HCT116 (cell line): ENCODE measurements around the gene RILPL1. TPM values are rescaled to one million over a fixed set of nuclear protein-coding genes. Genes with fewer than 3 reads are reported as not detected.
A peak's percentile ranks its signal among the peaks of the same experiment; 100 is the strongest.

Source experiments
- ATAC-seq: fragments of 200-7000 bp; cut with Tn5 transposase; 2 replicates; pipeline ENCODE4 v1.9.1; 2020; ENCODE audit warnings: mild to moderate bottlenecking, moderate library complexity
- BruUV-seq: library from RNA; stranded (reverse); fragments of 400-500 nt; replicated peaks from 2 replicates; lab custom pipeline; 2021; lab: Mats Ljungman, UMichigan
- CTCF ChIA-PET: fragments of 300-600 bp; sonication (Branson Sonifier 250); formaldehyde crosslinking; loops from one replicate; lab custom pipeline; 2021; ENCODE audit warnings: antibody characterized with exemption; lab: Charles Lee
- POLR2A ChIA-PET: fragments of 300-600, 350-600 bp; sonication (Branson Sonifier 250); formaldehyde crosslinking; loops from one replicate; lab custom pipeline; 2021; ENCODE audit warnings: antibody characterized with exemption; lab: Charles Lee
- RAD21 ChIA-PET, 2 experiments: fragments of 300-600 bp; sonication (Branson Sonifier 250); formaldehyde crosslinking; loops; one replicate each; lab custom pipeline; 2023; ENCODE audit warnings: low total read pairs in 2 of 2; ENCODE audit not compliant: uncharacterized antibody in 2 of 2, unreplicated experiment in 2 of 2, low non-redundant PET in 1 of 2; lab: Charles Lee
- DNase-seq: peaks from one replicate; pipeline ENCODE4 v3.0.0-alpha.2; 2010; ENCODE audit warnings: low read depth, low spot score
- H2AFZ ChIP-seq: fragments of 200-600 bp; shearing (Covaris generic), sonication (generic); 2 replicates; pipeline ENCODE4 v1.6.1; 2017; ENCODE audit warnings: low read depth, mixed run types, mixed read lengths, antibody characterized with exemption, low read length; ENCODE audit not compliant: poor library complexity, severe bottlenecking
- H3K27ac ChIP-seq: 2 replicates; pipeline ENCODE4 v1.5.1; 2012; ENCODE audit warnings: low read depth, low read length
- H3K27me3 ChIP-seq: fragments of 200-600 bp; sonication (generic); 2 replicates; pipeline ENCODE4 v1.6.1; 2016; ENCODE audit warnings: mixed run types, low read length, mixed read lengths; ENCODE audit not compliant: insufficient read depth
- H3K36me3 ChIP-seq, 2 experiments: fragments of 200-500 bp in 1 of 2; fragments of 200-600 bp in 1 of 2; sonication (Bioruptor generic) in 1 of 2; sonication (generic) in 1 of 2; 2 replicates each; pipeline versions ENCODE4 v1.5.1 to v1.6.1; 2014 to 2016; ENCODE audit warnings: low read length in 2 of 2, inconsistent platforms in 1 of 2, mixed read lengths in 1 of 2, mixed run types in 1 of 2; ENCODE audit not compliant: insufficient read depth in 2 of 2, control insufficient read depth in 1 of 2
- H3K4me1 ChIP-seq, 2 experiments: fragments of 200-600 bp in 1 of 2; sonication (generic) in 1 of 2; 2 replicates each; pipeline versions ENCODE4 v1.5.1 to v1.6.1; 2012 to 2017; ENCODE audit warnings: low read length in 2 of 2, inconsistent platforms in 1 of 2, mild to moderate bottlenecking in 1 of 2, mixed read lengths in 1 of 2, mixed run types in 1 of 2, moderate library complexity in 1 of 2; ENCODE audit not compliant: insufficient read depth in 2 of 2, control insufficient read depth in 1 of 2
- H3K4me2 ChIP-seq: fragments of 200-600 bp; sonication (generic); 2 replicates; pipeline ENCODE4 v1.6.1; 2017; ENCODE audit warnings: mixed run types, low read length, mixed read lengths
- H3K4me3 ChIP-seq, 2 experiments: fragments of 200-600 bp in 1 of 2; sonication (generic) in 1 of 2; replicated peaks in 1 of 2; 2 replicates each; pipeline ENCODE4 v1.5.1; 2011 to 2016; ENCODE audit warnings: low read length in 2 of 2, control low read depth in 1 of 2, low read depth in 1 of 2, mild to moderate bottlenecking in 1 of 2, mixed read lengths in 1 of 2, mixed run types in 1 of 2
- H3K79me2 ChIP-seq: fragments of 200-600 bp; sonication (generic); 2 replicates; pipeline ENCODE4 v1.6.1; 2017; ENCODE audit warnings: mild to moderate bottlenecking, mixed run types, low read length, moderate library complexity, mixed read lengths; ENCODE audit not compliant: insufficient read depth
- H3K9ac ChIP-seq: fragments of 200-600 bp; sonication (generic); 2 replicates; pipeline ENCODE4 v1.6.1; 2016; ENCODE audit warnings: low read length, mixed read lengths
- H3K9me2 ChIP-seq: fragments of 200-600 bp; sonication (generic), shearing (Covaris generic); 2 replicates; pipeline ENCODE4 v1.6.1; 2017; ENCODE audit warnings: mixed run types, mild to moderate bottlenecking, moderate library complexity; ENCODE audit not compliant: insufficient read depth
- H3K9me3 ChIP-seq, 2 experiments: fragments of 200-500 bp in 1 of 2; fragments of 200-600 bp in 1 of 2; sonication (Bioruptor generic) in 1 of 2; sonication (generic) in 1 of 2; 2 replicates each; pipeline ENCODE4 v1.6.1; 2014 to 2017; ENCODE audit warnings: low read length in 2 of 2, mixed read lengths in 2 of 2, inconsistent platforms in 1 of 2, low read depth in 1 of 2, mild to moderate bottlenecking in 1 of 2, mixed run types in 1 of 2, moderate library complexity in 1 of 2; ENCODE audit not compliant: control insufficient read depth in 1 of 2, insufficient read depth in 1 of 2
- H4K20me1 ChIP-seq: fragments of 200-600 bp; sonication (generic), shearing (Covaris generic); 2 replicates; pipeline ENCODE4 v1.6.1; 2017; ENCODE audit warnings: mixed run types, mild to moderate bottlenecking, moderate library complexity; ENCODE audit not compliant: insufficient read depth
- CBX3 ChIP-seq: IDR thresholded peaks from 2 replicates; pipeline ENCODE4 v1.6.1; 2012; ENCODE audit warnings: low read depth
- CEBPB ChIP-seq: IDR thresholded peaks from 2 replicates; pipeline ENCODE4 v1.6.1; 2012; ENCODE audit warnings: low read depth
- EGR1 ChIP-seq: IDR thresholded peaks from 2 replicates; pipeline ENCODE4 v1.6.1; 2012; ENCODE audit warnings: low read depth
- ELF1 ChIP-seq: IDR thresholded peaks from 2 replicates; pipeline ENCODE4 v1.6.1; 2012; ENCODE audit warnings: low read depth, borderline replicate concordance
- FOSL1 ChIP-seq: IDR thresholded peaks from 2 replicates; pipeline ENCODE4 v1.6.1; 2012; ENCODE audit warnings: low read depth
- JUND ChIP-seq: IDR thresholded peaks from 2 replicates; pipeline ENCODE4 v1.6.1; 2012
- POLR2A ChIP-seq: IDR thresholded peaks from 2 replicates; pipeline ENCODE4 v1.7.0; 2011; ENCODE audit warnings: borderline replicate concordance; ENCODE audit not compliant: insufficient read depth, insufficient read length; ENCODE audit errors: extremely low read depth
- POLR2AphosphoS5 ChIP-seq: IDR thresholded peaks from 2 replicates; pipeline ENCODE4 v1.6.1; 2011; ENCODE audit warnings: mild to moderate bottlenecking, low read depth, low read length, moderate library complexity
- RAD21 ChIP-seq: IDR thresholded peaks from 2 replicates; pipeline ENCODE4 v1.6.1; 2012; ENCODE audit warnings: low read depth, mild to moderate bottlenecking
- REST ChIP-seq: IDR thresholded peaks from 2 replicates; pipeline ENCODE4 v1.6.1; 2012; ENCODE audit warnings: low read depth
- ZBTB33 ChIP-seq: IDR thresholded peaks from 2 replicates; pipeline ENCODE4 v1.6.1; 2011; ENCODE audit warnings: mild to moderate bottlenecking, low read length, moderate library complexity; ENCODE audit not compliant: insufficient replicate concordance; ENCODE audit errors: extremely low read depth
- intact Hi-C: fragments of 100-400 bp; cut with micrococcal nuclease; formaldehyde crosslinking; loops from 2 replicates; pipeline ENCODE4 v1.10.0; 2022
- total RNA-seq: library from RNA; stranded (reverse); gene quantifications from one replicate; pipeline ENCODE4 v1.2.1, GENCODE V29; 2021; ENCODE audit not compliant: unreplicated experiment
- TF ChIP-seq, protein P1 (sequence below), 3 experiments: fragments of 200-600 bp in 1 of 3; sonication (generic) in 1 of 3; IDR thresholded peaks in 2 of 3; conservative IDR thresholded peaks in 1 of 3; 2 replicates each; pipeline ENCODE4 v1.5.1; 2012 to 2017; ENCODE audit warnings: low read depth in 2 of 3, low read length in 2 of 3, antibody characterized with exemption in 1 of 3, borderline replicate concordance in 1 of 3, control low read depth in 1 of 3, mild to moderate bottlenecking in 1 of 3, mixed read lengths in 1 of 3, mixed run types in 1 of 3, moderate library complexity in 1 of 3; ENCODE audit not compliant: insufficient read depth in 1 of 3

RILPL1 gene
- total RNA-seq, 1 experiment from 2014 or later = 11.8 TPM

GRCh38 chr12:123522164-123522563 lies 11.4 kb downstream of the RILPL1 start:
- no peak for ATAC-seq
- RAD21 ChIA-PET = no interaction called here
- Histone ChIP-seq H3K36me3 (peaks cover 13 to 24% of the 10 kb centered on the region in 2 experiments; a peak in 3 of 4 replicates), H3K4me2 (no peak overlapping the region), H3K9me3 (no peaks in the 10 kb centered on the region), H3K27me3 (no peaks in the 10 kb centered on the region), H3K4me3 (no peak overlapping the region), H3K27ac (no peak overlapping the region), H3K4me1 (no peaks in the 10 kb centered on the region), H3K9me2 (no peaks in the 10 kb centered on the region), H4K20me1 (no peaks in the 10 kb centered on the region), H2AFZ (no peak overlapping the region), H3K79me2 (no peaks in the 10 kb centered on the region), H3K9ac (no peak overlapping the region)
- intact Hi-C loops = no loop called here
- TF ChIP-seq ZBTB33 (no peak), RAD21 (no peak), REST (no peak), EGR1 (no peak), FOSL1 (no peak), CEBPB (no peak), POLR2AphosphoS5 (no peak), JUND (no peak), ELF1 (no peak), POLR2A (no peak), CBX3 (no peak)
- TF ChIP-seq, protein P1, sequence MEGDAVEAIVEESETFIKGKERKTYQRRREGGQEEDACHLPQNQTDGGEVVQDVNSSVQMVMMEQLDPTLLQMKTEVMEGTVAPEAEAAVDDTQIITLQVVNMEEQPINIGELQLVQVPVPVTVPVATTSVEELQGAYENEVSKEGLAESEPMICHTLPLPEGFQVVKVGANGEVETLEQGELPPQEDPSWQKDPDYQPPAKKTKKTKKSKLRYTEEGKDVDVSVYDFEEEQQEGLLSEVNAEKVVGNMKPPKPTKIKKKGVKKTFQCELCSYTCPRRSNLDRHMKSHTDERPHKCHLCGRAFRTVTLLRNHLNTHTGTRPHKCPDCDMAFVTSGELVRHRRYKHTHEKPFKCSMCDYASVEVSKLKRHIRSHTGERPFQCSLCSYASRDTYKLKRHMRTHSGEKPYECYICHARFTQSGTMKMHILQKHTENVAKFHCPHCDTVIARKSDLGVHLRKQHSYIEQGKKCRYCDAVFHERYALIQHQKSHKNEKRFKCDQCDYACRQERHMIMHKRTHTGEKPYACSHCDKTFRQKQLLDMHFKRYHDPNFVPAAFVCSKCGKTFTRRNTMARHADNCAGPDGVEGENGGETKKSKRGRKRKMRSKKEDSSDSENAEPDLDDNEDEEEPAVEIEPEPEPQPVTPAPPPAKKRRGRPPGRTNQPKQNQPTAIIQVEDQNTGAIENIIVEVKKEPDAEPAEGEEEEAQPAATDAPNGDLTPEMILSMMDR (IDR thresholded peaks at IDR 0.05 in 2 of 3, conservative IDR thresholded peaks at IDR 0.05 in 1 of 3; ENCODE audit: borderline replicate concordance in 1 of 3, insufficient read depth in 1 of 3, low read depth in 2 of 3, low read length in 2 of 3) = no peak
- CTCF ChIA-PET = no interaction called here
- POLR2A ChIA-PET = no interaction called here
- DNase-seq = no peak
- TSS peak; percentile 14 for BruUV-seq
